HG03571 (cell line): ENCODE results near the gene RAB17.
"Not testable (repeated sequence)": the region's sequence is repeated elsewhere in the genome, so short reads cannot be mapped to it uniquely, and the experiment has no call there.

ENCODE experiments used
- ATAC-seq: cut with Tn5 transposase; IDR thresholded peaks from one replicate; pipeline ENCODE4 v1.9.1; 2021; ENCODE audit not compliant: unreplicated experiment

The RAB17 gene

GRCh38 chr2:237600205-237600846 is 9.8 kb upstream of the RAB17 start:
- ATAC-seq, result no peak

- no peak for ATAC-seq
Observed at GRCh38 chr2:237599465-237600110, 9.1 kb upstream of the RAB17 start.

GRCh38 chr2:237598468-237599208 is 8.1 kb upstream of the RAB17 start:
- ATAC-seq, result no peak

- no peak for ATAC-seq
Observed at GRCh38 chr2:237597196-237598145, 6.9 kb upstream of the RAB17 start.

GRCh38 chr2:237596520-237597195 is 6.1 kb upstream of the RAB17 start:
- ATAC-seq, result no peak

- not testable (repeated sequence) for ATAC-seq
Observed at GRCh38 chr2:237595829-237596519, 5.4 kb upstream of the RAB17 start.

GRCh38 chr2:237594514-237594871 is 4.0 kb upstream of the RAB17 start:
- no peak for ATAC-seq

GRCh38 chr2:237593596-237594320 is 3.2 kb upstream of the RAB17 start:
- ATAC-seq, result no peak

- ATAC-seq, result no peak
Observed at GRCh38 chr2:237593036-237593435, 2.5 kb upstream of the RAB17 start.

GRCh38 chr2:237592425-237592980 is 2.0 kb upstream of the RAB17 start:
- no peak for ATAC-seq

GRCh38 chr2:237591141-237591881 is 777 bp upstream of the RAB17 start:
- no peak for ATAC-seq

GRCh38 chr2:237588044-237588696 is 2.4 kb downstream of the RAB17 start:
- ATAC-seq, result no peak

- no peak for ATAC-seq
Observed at GRCh38 chr2:237585590-237586221, 4.8 kb downstream of the RAB17 start.

- no peak for ATAC-seq
Observed at GRCh38 chr2:237583385-237584295, 6.9 kb downstream of the RAB17 start.

- ATAC-seq, result no peak
Observed at GRCh38 chr2:237581751-237582746, 8.5 kb downstream of the RAB17 start.
